Ammon's horn (tissue), 1 donor: ENCODE data around the gene TTYH3.
"Not testable (repeated sequence)": the region's sequence is repeated elsewhere in the genome, so short reads cannot be mapped to it uniquely, and the experiment has no call there.

ENCODE experiments used
- DNase-seq: peaks from one replicate; pipeline ENCODE4 v3.0.0-alpha.2; 2016; ENCODE audit warnings: low spot score

The TTYH3 gene

DNA sequence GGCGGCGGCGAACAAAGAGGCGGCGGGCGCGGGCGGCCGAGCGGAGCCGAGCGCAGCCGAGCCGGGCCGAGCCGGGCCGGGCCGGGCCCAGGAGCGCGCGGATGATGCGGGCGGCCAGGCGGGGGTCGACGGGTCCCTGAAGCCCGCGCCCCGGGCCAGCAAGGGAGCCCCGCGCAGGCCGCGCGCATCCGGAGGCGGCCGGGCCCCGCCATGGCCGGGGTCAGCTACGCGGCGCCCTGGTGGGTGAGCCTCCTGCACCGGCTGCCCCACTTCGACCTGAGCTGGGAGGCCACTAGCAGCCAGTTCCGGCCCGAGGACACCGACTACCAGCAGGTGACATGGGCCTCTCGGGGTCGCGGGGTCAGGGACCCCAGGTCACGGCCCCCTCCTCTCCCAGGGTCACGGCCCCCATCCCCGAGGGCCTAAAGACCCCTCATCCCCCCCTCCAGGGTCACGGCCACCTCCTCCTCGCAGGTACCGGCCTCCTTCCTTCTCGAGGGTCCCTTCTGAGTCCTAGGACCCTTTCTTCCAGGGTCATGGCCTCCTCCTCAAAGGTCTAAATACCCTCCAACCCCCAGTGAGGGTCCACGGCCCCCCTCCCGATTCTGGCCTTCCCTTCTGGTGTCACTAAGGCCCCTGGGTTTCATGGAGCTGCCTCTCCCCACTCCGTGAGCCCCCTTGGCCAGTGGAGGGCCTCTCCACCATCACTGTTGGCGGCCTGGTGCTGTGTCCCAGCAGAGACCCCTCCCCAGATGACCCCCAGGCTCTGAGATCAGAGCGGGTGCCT, at the start of gene TTYH3:
TSS of gene TTYH3 (plus strand) at position 41 of the 787 bp plus-strand sequence. CDS start at position 211, 170 bp downstream.
- no peak for DNase-seq

GRCh38 chr7:2582006-2582735, 49.6 kb upstream of the TTYH3 start:
- DNase-seq = no peak

GRCh38 chr7:2583798-2584580, 47.8 kb upstream of the TTYH3 start:
- no peak for DNase-seq

DNA sequence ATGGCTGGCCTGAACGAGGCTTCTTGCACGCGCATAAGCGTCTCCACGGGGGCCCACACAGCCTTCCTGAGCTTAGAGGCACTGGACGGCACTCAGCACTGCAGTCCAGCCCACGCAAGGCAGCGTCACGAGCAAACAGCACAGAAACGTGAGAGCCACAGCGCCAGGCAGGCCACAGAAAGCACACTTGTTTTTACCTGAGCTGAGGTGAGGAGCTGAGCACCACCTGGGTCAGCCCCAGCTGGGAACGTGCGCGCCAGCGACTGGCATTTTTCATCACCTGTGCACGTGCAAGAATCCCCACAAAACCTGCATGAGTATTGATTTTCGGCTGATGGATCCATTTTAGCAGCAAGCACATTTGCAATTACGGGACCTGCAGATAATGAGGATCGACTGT, 46.3 kb upstream of the TTYH3 start:
- no peak for DNase-seq

DNA sequence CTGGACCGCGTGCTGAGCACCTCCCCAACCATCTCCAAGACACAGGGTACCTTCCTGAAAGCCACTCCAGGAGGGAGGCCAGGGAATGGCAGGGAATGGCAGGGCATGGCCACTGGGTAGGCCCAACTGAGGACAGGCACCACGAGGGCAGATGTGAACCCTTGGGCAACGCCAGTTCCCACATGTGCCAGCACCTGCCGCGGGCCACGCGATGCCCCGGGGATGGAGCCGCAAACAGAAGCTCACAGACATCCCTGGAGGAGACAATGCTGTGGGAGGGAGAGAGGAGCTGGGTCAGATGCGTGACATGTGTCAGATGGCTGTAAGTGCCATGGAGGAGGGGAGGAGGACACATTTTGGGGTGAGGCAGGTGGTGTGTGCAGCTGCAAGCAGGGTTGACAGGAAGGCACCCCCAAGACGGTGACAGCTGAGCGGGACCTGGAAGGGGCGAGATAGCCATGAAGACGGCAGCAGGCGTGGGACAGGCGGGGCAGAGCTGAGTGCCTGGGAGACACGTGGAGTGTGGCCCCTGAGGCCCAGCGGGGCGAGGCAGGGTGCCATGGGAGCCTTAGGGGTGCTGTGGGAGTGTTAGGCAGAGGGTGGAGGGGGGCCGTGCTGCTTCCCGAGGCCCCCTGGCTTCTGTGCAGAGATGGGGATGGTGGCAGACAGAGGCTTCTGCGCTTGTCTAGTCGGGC, 45.3 kb upstream of the TTYH3 start:
- DNase-seq = no peak

DNA sequence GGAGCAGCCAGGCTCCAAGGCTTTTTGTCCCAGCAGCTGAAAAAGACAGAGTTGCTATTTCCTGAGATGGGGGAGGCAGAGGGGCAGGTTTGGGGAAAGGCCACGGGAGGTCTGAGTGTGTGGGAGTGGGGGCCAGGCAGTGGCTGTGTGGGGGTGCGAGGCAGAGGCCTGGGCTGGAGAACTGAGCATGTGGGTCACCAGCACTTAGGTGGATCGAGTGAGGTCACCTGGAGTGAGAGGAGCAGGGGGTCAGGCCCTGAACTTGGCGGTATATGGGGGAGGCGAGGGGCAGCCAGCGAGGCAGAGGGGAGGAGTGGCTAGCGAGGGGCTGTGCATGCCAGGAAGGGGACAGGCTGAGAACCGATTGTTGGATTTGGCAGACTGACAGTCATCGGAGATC, 44.7 kb upstream of the TTYH3 start:
- no peak for DNase-seq

DNA sequence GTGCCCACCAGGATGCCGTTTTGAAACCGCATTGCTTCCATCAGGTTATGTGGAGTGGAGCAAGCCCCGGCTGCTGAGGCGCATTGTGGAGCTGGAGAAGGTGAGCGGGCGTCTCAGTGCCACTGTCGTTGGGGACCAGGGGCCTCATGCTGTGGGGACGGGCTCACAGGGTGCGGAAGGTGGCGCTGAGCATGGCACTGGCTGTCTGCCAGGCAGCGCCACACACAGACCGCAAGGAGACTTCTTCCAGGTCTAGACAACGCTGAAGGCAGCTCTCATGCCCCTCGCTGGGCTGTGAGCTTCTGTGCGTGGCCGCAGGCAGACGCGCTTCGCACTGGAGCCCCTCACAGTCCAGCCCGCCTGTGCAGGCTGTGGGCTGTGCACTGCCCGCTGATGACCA, 44.0 kb upstream of the TTYH3 start:
- no peak for DNase-seq

- DNase-seq = no peak
Measured at GRCh38 chr7:2589341-2589740, 42.4 kb upstream of the TTYH3 start.

DNA sequence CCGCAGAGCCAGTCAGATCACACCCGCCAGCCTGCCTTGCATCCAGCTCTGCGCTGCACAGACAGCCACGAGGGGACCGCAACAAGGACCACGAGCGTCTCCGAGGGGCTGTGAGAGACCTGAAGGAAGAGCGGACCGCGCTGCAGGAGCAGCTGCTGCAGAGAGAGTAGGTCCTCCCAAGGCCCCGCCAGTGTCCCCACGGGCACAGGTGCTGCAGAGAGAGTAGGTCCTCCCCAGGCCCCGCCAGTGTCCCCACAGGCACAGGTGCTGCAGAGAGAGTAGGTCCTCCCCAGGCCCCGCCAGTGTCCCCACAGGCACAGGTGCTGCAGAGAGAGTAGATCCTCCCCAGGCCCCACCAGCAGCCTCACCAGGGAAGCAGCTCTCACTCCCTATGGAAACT, 41.8 kb upstream of the TTYH3 start:
- DNase-seq = not testable (repeated sequence)

- DNase-seq = no peak
Measured at GRCh38 chr7:2592375-2592865, 39.4 kb upstream of the TTYH3 start.

- DNase-seq = no peak
Measured at GRCh38 chr7:2593036-2593727, 38.6 kb upstream of the TTYH3 start.

DNA sequence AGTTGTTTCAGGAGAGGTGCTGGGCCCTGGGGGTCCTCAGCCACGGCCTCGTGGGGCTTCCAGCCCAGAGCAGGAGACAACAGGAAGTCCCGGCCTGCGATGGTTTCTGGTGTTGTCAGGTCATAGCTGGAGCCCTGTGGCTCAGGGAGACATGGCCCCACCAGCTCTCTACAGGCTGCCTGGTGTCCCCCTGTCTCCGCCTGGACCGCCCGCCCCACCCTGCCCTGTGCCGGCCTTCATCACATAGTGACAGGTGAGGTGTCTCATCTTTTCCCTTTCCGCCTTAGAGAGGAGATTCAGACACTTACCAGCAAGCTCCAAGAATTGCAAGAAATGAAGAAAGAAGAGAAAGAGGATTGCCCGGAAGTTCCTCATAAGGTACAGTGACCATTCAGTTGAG, 37.2 kb upstream of the TTYH3 start:
- DNase-seq = no peak

- no peak for DNase-seq
Measured at GRCh38 chr7:2595258-2595860, 36.4 kb upstream of the TTYH3 start.

DNA sequence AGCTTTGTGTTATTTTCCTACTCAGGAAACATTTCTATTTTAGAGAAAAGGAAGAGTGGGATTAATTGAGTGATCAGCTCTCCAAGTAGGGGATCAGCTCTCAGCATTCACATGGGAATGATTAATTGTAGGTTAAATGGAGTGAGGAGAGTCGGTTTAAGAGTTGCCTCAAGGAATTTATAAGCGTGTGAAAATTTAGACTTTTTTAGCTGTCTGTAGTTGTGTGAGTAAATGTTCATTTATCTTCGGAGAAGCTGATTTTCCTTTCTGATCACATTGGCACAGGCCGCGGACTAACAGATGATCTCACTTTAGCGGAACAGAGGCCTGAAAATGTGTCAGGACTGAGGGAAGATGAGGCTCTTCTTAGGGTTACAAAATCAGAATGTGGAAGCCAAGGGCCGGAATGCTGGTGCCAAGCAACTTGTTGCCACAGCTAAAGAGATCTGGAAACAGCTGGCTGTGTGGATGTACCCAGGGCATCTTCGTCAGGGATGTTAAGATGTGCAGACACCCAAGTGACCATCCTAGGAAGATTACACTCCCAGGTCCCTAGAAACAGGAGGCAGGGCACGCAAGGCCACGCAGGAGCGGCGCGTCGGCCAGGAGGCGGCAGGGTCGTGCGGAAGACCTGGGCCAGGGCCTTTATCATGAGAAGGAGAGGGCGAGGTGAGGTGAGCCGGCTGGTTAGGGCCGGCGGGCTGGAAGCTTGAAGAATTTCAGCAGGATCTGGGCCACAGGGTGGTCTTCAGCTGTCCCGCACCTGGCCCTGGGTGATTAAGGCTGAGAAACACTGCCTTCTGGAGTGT, 35.1 kb upstream of the TTYH3 start:
- DNase-seq = no peak

DNA sequence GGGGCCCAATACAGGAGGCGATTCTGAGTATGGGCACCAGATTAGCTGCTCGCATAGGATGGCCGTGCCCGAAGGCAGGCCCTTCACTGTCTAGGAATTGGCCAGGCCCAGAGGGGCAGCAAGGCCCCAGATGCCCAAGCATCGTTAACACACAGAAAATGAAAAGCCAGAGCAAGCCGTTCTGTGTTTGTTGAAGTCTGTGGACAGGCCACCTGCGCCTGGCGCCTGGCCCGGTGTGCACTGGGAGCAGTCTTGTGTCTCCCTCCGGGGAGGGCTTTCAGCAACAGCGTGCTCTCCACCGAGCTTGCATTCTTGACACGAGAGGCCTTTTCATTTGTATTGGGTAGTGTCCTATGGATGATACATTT, 34.5 kb upstream of the TTYH3 start:
- no peak for DNase-seq

DNA sequence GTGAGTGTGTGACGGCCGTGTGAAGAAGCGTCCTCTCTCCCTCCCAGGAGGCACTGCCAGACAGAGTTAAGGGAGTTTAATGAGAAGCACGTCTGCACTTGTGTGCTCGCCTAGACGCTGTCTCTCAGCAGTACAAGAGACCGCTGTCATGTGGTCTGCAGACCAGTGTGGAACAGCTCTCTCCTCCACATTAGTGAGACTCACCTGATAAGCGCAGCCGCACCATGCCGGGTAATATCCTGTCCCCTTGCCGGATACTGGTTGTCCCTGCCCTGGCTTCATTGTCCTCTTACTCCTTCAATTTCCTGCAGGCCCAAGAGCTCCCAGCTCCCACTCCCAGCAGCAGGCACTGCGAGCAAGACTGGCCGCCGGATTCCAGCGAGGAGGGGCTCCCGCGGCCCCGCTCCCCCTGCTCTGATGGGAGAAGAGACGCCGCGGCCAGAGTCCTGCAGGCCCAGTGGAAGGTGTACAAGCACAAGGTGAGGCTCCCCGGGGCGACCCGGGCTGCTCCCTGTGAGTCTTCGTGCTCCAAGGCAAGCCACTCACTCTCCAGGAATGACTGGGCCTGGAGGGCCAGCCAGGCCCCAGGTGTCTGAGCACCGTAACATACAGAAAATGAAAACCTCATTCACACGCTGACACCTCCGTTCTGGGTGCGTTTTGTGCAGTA, 33.5 kb upstream of the TTYH3 start:
- DNase-seq = no peak

- no peak for DNase-seq
Measured at GRCh38 chr7:2601065-2601464, 30.7 kb upstream of the TTYH3 start.

- no peak for DNase-seq
Measured at GRCh38 chr7:2601907-2602306, 29.9 kb upstream of the TTYH3 start.

DNA sequence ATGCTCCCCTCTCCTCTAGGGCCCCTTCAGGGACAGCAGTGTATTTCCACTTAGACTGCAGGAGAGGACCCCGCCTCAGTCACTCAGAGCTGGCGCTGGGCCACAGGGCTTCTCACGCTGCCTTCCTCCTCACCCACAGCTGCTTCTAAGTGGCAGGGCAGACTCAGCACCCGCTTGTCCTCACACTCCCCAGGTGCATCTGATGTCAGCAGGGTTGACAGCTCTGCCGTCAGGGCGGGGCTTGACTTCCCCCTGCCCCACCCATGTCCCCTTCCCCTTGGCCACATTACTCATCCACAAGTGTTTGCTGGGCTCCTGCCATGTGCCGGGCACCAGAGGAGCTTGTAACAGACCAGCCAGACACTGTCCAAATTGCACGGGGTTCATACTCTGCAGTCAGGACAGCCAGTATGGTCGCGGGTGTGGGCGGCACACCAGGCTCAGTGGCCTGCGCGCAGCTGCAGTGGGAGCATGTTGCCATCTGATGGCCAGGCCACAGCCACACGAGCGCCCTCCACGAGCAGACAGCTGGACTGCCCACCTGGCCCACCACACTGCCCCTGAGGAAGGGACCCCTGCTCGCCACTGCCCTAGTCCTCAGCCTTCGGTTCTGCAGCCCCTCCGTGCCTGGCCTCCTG, 29.3 kb upstream of the TTYH3 start:
- DNase-seq = no peak
